HG03045 (cell line): ENCODE results near the gene ZNF787.
"Not testable (repeated sequence)": the region's sequence is repeated elsewhere in the genome, so short reads cannot be mapped to it uniquely, and the experiment has no call there.

Source experiments
- ATAC-seq: cut with Tn5 transposase; IDR thresholded peaks from one replicate; pipeline ENCODE4 v1.9.1; 2021; ENCODE audit warnings: mild to moderate bottlenecking, moderate library complexity; ENCODE audit not compliant: unreplicated experiment

The ZNF787 gene

GRCh38 chr19:56107626-56108351 lies 13.3 kb downstream of the ZNF787 start:
- no peak for ATAC-seq

GRCh38 chr19:56106993-56107392 lies 14.1 kb downstream of the ZNF787 start:
- ATAC-seq, result no peak

DNA sequence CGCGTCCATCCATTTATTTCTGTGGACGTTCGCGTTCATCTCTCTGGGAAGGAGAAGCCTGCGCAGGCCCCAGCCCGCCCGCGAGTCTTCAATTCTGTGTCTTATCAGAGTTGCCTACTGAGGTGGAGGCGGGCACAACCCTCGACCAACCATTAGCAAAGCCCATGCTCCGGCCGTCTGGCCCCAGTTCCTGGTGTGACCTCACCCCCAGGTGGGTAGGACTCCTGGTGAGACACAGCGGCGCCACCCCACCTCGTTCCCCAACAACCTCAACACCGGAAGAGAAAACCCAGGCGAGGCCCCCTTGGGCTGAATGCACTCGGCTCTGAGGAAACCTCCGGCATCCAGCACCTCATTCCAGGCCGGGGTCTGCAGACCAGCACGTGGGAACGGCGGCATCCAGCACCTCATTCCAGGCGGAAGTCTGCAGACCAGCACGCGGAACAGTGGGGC lies 14.7 kb downstream of the ZNF787 start:
- ATAC-seq, result no peak

DNA sequence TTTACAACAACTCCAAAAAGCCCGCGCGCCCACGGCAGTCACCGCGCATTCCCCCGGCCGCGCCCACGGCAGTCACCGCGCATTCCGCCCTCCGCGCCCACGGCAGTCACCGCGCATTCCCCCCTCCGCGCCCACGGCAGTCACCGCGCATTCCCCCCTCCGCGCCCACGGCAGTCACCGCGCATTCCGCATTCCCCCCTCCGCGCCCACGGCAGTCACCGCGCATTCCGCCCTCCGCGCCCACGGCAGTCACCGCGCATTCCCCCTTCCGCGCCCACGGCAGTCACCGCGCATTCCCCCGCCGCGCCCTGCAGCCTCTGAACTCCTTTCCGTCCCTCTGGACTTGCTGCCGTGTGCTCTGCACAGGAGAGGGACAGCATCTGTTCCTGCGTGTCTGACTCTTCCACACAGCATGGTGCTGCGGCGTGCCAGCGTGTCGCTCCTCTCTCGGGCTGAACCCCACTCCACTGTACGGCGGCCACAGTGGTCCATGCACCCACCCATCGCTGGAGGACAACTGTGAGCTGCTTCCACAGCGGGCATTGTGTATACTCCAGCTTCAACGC lies 15.2 kb downstream of the ZNF787 start:
- not testable (repeated sequence) for ATAC-seq

DNA sequence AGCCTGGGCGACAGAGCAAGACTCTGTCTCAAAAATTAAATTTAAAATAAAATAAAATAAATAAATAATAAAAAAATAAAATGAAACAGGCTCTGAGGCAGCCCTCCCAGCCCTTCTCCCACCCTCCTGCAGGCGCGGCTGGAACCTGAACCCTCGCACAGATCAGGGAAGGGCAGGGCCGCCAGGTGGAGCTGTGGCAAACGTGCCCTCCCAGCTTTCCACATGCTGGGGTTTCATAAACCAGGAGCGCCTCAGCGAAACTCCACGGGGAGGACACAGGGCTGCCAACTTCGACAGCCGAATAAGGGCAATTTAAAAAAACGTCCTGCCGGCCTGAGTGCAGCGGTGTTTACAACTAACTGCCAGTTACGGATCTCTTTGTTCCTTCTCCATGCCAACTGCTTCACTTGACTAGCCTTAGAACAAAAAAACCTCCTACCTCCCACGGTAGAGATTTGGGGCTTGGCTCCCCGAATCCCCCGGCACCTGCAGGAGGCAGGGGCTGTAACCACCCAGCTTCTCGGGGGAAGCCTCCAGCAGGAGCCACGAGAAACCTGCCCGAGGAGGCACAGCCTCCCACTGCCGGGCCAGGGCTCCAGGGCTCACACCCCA lies 15.9 kb downstream of the ZNF787 start:
- ATAC-seq, result no peak

DNA sequence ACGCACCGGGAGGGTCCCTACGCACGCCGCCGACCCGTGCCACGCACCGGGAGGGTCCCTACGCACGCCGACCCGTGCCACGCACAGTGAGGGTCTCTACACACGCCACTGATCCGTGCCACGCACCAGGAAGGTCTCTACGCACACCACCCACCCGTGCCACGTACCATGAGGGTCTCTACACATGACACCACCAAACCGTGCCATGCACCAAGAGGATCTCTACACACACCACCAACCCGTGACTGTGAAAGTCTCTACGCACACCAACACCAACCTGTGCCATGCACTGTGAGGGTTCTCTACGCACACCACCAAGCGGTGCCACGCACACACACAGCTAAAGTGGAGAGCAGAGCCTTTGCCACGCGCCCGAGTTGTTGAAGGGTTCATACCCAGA lies 16.7 kb downstream of the ZNF787 start:
- no peak for ATAC-seq

GRCh38 chr19:56103027-56103614 lies 18.0 kb downstream of the ZNF787 start:
- no peak for ATAC-seq

DNA sequence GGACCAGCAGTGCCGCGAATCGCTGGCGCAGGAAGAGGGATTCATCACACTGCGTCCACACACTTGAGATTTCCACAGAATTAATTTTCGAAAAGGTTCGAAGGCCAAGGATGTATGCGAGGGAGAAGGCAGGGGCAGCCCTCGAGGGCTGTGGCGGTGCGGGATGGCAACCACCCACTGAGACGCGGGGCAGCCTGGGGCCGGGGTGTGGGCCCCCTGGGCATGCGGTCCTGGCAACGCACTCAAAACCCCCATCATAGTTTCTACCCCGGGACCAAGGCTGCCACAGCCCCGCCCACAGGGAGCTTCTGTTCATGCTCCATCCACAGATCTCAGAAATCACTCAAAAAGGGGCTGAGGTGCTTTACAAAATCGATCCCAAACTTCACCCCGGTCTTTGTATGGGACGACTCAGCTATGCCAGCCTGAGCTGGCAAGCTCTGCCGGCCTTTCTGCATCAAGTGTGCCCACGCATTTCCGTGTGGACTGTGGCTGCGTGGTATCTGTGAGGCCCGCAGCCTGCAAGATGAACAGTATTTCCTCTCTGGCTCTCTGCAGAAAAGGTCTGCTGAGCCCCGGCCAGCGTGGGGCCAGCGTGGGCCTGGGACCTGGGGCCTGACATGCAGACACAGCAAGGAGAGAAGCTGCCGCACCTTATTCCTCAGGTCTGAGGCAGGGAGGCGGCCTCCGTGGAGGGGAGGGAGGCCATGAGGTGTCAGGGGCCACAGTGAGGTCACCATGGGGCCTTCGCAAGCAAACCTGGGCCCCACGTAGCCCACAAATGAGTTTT lies 19.2 kb downstream of the ZNF787 start:
- no peak for ATAC-seq

- no peak for ATAC-seq
These were observed 20.0 kb downstream of the ZNF787 start for GRCh38 chr19:56101095-56101494.

DNA sequence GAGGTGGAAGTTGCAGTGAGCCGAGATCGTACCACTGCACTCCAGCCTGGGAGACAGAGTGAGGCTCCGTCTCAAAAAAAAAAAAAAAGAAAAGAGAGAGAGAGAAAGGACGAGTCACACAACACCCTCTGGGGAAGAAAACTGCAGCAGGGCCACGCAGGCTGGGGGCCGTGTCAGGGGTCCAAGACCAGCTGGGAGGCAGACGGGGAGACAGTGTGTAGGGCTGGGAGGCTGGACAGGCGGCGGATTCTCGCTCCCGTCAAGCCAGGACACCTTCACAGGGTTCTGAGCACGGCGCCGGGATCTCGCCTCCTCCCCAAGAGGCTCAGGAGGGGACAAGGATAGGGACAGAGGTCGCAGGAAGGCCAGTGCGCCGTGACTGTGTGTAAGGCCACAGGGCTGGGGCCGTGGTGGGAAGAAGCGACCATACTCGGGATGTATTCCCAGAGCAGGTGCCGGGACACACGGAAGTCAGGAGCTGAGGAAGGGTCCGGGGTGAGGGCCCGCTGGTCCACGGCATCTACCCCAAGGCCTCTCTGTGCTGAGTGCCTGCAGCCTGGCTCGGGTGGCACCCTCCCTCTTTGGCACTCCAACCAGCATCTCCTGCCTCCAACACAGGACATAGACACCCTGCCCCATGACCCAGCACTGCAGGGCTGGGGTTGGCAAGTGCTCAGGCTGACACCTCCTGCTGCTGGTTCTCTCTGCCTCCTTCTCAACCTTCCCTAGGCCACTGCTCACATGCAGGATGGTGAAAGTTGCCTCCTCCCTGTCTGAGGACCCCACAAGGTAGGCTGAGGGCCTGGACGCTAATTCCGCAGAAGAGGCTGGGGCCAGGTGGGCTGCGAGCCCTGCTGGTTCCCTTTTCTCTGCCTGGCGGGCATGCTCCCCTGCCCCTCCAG lies 21.2 kb downstream of the ZNF787 start:
- no peak for ATAC-seq

DNA sequence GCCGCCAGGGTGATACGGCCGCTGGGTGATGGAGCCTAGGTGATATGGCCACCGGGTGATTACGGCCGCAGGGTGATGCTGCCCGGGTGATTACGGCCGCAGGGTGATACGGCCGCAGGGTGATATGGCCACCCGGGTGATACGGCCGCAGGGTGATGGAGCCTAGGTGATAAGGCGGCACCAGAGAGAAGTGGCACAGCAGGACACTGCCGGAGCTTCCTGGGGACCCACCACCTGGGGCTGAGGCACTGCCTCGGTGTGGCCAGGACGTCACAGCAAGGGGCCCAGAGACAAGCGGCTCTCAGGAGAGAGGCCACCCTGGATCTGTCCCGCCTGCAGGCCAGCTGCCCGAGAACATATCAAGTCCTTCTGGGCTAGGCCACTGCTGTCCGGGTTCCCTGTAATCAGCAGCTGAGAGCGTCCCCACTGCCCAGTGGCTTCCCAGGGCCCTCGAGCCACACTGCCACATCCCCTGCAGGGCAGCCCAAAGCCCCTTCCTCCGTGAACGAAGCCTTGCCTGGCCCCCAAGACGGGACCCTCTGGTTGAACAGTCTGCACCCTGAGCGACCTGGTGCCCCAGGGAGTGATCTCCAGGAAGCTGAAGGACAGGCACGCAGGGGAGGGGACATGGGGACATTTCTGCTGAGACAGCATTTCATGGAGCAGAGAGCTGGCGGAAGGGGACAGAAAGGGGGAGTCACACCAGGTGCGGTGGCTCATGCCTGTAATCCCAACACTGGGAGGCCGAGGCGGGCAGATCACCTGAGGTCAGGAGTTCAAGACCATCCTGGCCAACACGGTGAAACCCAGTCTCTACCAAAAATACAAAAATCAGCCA lies 22.1 kb downstream of the ZNF787 start:
- ATAC-seq, result no peak

GRCh38 chr19:56098237-56098636 lies 22.9 kb downstream of the ZNF787 start:
- ATAC-seq, result not testable (repeated sequence)

- no peak for ATAC-seq
These were observed 23.3 kb downstream of the ZNF787 start for GRCh38 chr19:56097776-56098175.

DNA sequence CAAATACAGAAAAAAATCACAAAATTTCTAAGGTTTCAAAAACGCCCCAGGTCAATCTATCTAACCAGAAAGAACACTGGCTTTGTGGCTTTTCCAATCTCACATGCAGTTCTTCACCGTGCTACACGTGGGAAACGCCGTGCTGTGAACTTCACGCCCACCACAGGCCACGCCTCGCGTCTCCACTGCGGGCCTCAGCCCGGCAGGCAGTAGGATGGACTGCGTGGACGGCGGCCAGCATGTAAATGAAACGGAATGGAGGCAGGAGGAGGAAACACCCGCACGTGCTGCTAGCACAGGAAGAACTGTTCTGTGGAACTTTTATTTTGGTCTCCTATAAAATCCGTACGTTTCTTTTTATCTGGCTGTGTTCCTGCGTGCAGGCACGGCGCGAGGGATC lies 23.8 kb downstream of the ZNF787 start:
- ATAC-seq, result no peak

- ATAC-seq, result no peak
These were observed 24.4 kb downstream of the ZNF787 start for GRCh38 chr19:56096665-56097064.

DNA sequence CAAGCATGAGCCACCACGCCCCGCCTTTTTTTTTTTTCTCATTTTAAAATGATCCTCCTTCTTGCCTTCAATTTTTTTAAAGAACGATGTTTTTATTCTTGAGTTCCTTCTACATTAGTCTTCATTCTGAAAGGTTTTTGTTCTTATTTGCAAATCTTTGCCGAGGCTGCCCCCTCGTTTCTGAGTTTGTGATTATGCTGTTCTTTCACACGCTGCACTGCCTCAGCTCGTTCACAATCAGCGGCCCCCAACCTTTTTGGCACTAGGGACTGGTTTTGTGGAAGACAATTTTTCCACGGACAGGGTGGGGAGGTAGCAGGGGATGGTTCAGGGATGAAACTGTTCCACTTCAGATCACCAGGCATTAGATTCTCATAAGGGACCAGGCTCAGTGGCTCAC lies 26.6 kb downstream of the ZNF787 start:
- ATAC-seq, result no peak

DNA sequence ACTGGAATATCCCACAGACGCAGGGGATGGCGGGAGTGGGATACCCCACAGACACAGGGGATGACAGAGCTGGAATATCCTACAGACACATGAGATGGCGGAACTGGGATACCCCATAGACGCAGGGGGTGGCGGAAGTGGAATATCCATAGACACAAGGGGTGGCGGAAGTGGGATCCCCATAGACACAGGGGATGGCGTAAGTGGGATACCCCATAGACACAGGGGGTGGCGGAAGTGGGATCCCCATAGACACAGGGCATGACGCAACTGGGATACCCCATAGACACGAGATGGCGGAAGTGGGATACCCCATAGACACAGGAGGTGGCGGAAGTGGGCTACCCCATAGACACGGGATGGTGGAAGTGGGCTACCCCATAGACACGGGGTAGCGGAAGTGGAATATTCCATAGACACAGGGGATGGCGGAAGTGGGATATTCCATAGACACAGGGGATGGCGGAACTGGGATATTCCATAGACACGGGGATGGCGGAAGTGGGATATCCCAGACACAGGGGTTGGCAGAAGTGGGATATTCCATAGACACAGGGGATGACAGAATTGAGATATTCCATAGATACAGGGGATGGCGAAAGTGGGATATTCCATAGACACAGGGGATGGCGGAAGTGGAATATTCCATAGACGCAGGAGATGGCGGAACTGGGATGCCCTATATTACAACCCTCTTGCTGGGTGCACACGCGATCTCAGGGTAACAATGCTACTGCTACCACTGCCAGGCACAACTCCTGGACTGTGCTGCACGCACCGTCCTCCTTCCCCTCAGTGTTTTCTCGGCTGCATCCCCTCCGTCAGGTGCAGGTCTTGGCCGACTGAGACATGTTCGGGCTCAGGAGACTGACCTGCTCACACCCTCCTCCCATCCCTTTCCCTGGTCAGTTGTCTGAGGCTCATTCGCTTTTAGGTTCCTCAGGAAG lies 28.1 kb downstream of the ZNF787 start:
- no peak for ATAC-seq
